GM12874 (cell line): ENCODE measurements around the gene CCL3.
"Not testable (repeated sequence)": the region's sequence is repeated elsewhere in the genome, so short reads cannot be mapped to it uniquely, and the experiment has no call there.

Experiments used
- TF ChIP-seq, protein P1 (sequence below): IDR thresholded peaks from 2 replicates; pipeline ENCODE4 v1.5.1; 2011; ENCODE audit warnings: low read depth, mild to moderate bottlenecking, control low read depth, low read length, moderate library complexity; ENCODE audit not compliant: insufficient read depth

CCL3 gene

DNA sequence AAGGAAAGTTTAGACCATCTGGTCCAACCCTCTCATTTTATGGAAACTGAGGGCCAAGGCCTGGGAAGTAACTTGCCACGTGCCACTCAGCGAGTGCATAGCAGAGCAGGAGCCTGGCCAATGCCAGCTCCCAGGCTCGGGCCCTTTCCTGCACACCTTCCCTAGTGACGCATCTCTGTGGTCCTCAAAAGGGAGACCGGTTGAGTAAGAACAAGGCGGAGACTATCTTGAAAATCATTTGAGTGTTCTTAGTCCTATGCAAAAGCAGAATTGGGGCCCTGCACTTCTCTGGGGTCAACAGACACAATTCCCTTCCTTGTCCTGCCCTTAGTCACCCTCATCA lies 16.5 kb upstream of the CCL3 start:
- TF ChIP-seq, protein P1, sequence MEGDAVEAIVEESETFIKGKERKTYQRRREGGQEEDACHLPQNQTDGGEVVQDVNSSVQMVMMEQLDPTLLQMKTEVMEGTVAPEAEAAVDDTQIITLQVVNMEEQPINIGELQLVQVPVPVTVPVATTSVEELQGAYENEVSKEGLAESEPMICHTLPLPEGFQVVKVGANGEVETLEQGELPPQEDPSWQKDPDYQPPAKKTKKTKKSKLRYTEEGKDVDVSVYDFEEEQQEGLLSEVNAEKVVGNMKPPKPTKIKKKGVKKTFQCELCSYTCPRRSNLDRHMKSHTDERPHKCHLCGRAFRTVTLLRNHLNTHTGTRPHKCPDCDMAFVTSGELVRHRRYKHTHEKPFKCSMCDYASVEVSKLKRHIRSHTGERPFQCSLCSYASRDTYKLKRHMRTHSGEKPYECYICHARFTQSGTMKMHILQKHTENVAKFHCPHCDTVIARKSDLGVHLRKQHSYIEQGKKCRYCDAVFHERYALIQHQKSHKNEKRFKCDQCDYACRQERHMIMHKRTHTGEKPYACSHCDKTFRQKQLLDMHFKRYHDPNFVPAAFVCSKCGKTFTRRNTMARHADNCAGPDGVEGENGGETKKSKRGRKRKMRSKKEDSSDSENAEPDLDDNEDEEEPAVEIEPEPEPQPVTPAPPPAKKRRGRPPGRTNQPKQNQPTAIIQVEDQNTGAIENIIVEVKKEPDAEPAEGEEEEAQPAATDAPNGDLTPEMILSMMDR = no peak

DNA sequence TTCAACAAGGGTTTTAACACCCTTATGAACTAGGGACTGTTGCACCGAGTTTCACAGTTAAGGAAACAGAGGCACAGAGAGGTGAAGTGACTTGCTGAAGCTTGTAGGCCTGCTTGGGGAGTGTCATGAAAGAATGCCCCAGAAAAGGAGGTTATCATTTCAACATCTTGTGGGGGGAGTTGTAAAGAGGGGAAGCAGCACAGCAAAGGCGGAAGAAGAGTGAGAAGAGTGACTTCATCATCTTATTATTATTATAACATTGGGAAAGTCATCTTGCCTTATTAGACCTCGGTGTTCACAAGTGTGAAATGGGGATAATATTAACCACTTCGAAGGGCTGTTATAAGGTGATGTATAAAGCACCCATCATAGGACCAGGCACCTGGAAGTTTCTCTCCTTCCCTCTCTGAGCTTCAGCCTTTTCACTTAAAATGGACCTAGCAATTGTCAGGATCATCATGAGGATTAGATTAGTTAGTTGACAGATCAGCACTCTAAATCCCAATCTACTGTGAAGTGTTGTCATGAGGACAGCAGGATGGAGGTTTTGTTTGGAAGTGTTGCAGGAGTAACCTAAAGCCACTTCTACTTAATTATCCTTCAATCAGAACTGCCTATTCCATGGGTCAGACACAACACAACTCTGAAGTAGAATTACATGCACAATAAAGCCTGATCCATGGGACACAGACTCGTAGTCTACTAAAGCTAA lies 16.0 kb upstream of the CCL3 start:
- TF ChIP-seq, protein P1 = no peak

DNA sequence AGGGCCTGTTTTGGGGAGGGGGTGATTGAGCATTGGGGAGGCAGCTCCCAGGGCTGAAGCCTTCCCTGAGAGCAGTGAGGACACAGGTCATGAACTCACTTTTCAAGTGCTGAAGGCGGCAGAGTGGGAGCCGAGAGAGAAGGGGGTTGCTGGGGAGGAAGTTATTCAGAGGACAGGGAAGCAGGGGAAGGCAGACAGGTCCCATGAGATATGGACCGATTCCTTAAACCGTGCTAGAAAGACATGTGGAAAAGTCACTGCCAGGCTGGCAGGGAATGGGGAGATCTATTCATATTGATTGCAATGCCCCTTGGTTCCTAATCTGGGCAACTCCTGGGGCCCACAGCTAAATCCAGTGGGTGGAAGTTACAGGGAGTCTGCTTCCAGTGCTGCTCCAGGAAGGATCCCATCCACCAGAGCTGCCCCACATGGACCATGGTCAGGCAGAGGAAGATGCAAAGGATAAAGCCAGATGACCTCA lies 14.8 kb upstream of the CCL3 start:
- TF ChIP-seq, protein P1 = no peak

GRCh38 chr17:36103401-36103975 lies 13.5 kb upstream of the CCL3 start, which contains the start of gene CCL4:
Gene CCL4, plus strand, starts transcription at chr17:36103827. Its CDS starts 79 bp downstream, at chr17:36103906.
- TF ChIP-seq, protein P1 = not testable (repeated sequence)

- TF ChIP-seq, protein P1 = no peak
Measured at GRCh38 chr17:36095992-36096391, 6.0 kb upstream of the CCL3 start.

- TF ChIP-seq, protein P1 = no peak
Measured at GRCh38 chr17:36094746-36095145, 4.8 kb upstream of the CCL3 start.

DNA sequence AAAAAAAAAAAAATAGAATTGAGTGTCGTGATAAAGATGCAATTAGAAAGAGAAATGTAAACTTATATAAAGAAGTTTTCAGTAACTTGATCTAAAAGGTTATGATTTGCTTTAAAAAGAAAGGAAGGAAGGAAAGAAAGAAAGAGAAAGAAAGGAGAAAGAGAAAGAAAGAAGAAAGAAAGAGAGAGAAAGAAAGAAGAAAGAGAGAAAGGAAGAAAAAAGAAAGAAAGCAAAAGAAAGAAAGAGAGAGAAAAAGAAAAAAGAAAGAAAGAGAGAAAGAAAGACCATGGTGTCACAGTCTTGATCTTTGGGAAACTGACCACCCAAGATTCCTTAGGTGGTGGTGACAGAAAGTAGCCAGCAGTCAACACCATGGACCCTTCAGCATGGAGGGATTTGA lies 4.3 kb upstream of the CCL3 start:
- TF ChIP-seq, protein P1 = no peak
